ENCODE data around the gene PPFIA2. TPM values are rescaled to one million over a fixed set of nuclear protein-coding genes. Genes with fewer than 3 reads are reported as not detected.

The PPFIA2 gene
- total RNA-seq, 6 experiments from 2014 or later = 0.12 to 1.2 (median 0.56) TPM; not detected in 2

GRCh38 chr12:81401241-81401640, 357.9 kb downstream of the PPFIA2 start:
- no peak for TF ChIP-seq POLR2A (IDR thresholded peaks at IDR 0.05)
- TF ChIP-seq, protein P1, sequence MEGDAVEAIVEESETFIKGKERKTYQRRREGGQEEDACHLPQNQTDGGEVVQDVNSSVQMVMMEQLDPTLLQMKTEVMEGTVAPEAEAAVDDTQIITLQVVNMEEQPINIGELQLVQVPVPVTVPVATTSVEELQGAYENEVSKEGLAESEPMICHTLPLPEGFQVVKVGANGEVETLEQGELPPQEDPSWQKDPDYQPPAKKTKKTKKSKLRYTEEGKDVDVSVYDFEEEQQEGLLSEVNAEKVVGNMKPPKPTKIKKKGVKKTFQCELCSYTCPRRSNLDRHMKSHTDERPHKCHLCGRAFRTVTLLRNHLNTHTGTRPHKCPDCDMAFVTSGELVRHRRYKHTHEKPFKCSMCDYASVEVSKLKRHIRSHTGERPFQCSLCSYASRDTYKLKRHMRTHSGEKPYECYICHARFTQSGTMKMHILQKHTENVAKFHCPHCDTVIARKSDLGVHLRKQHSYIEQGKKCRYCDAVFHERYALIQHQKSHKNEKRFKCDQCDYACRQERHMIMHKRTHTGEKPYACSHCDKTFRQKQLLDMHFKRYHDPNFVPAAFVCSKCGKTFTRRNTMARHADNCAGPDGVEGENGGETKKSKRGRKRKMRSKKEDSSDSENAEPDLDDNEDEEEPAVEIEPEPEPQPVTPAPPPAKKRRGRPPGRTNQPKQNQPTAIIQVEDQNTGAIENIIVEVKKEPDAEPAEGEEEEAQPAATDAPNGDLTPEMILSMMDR (IDR thresholded peaks at IDR 0.05) = no peak
- H3K36me3 ChIP-seq = no peaks in the 10 kb centered on the region
- H3K27ac ChIP-seq = no peak overlapping the region
- H3K27me3 ChIP-seq = no peaks in the 10 kb centered on the region
- no peaks in the 10 kb centered on the region for H3K4me1 ChIP-seq
- no peak for ATAC-seq
- intact Hi-C loops (cut with DNase I) = no loop called here
- no peaks in the 10 kb centered on the region for H3K9me3 ChIP-seq
- H3K4me3 ChIP-seq = no peak overlapping the region
- DNase-seq = no peak
- WGBS (ENCODE audit: insufficient coverage, low coverage, low lambda C conversion rate, missing lambda C conversion rate) = 72% methylated on average over 2 of the region's 2 CpGs

- no peaks in the 10 kb centered on the region for H3K4me1 ChIP-seq
- DNase-seq = no peak
- intact Hi-C loops (cut with DNase I) = no loop called here
- H3K4me3 ChIP-seq = no peak overlapping the region
- no peak for ATAC-seq
- TF ChIP-seq, protein P1 (IDR thresholded peaks at IDR 0.05) = no peak
- TF ChIP-seq POLR2A (IDR thresholded peaks at IDR 0.05) = no peak
- no peaks in the 10 kb centered on the region for H3K27me3 ChIP-seq
- 67% methylated on average over 1 of the region's 1 CpG for WGBS (ENCODE audit: insufficient coverage, low coverage, low lambda C conversion rate, missing lambda C conversion rate)
- no peaks in the 10 kb centered on the region for H3K36me3 ChIP-seq
- no peak overlapping the region for H3K27ac ChIP-seq
- H3K9me3 ChIP-seq = no peaks in the 10 kb centered on the region
Observed at GRCh38 chr12:81400024-81400423, 359.1 kb downstream of the PPFIA2 start.

DNA sequence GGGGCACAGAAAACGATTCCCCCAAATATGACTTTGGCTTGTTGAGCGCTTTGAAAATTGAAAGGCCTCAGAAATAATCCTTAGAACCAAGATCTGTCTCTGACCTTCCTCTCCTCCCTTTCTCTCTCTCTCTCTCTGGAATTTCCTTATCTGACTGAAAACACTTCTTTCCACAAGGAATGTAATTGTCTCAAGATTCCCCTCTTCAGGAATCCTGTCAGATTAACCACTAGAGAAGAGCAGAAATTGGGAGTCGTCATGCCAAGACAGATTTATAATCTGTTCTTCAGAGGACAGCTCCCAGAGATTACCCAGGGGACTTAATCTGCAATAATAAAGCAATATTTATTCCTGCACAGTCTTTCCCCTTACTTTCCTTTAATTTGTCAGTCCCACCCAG, 363.7 kb downstream of the PPFIA2 start:
- no peaks in the 10 kb centered on the region for H3K9me3 ChIP-seq
- no peak overlapping the region for H3K4me3 ChIP-seq
- 37% methylated on average over 3 of the region's 3 CpGs for whole genome bisulfite sequencing (ENCODE audit: insufficient coverage, low coverage, low lambda C conversion rate, missing lambda C conversion rate)
- ATAC-seq (no peak), DNase-seq (no peak)
- H3K27me3 ChIP-seq = no peaks in the 10 kb centered on the region
- no peaks in the 10 kb centered on the region for H3K4me1 ChIP-seq
- intact Hi-C loops (cut with DNase I) = no loop called here
- TF ChIP-seq, protein P1 (IDR thresholded peaks at IDR 0.05) = no peak
- TF ChIP-seq POLR2A (IDR thresholded peaks at IDR 0.05) = no peak
- H3K27ac ChIP-seq = no peak overlapping the region
- H3K36me3 ChIP-seq = no peaks in the 10 kb centered on the region

GRCh38 chr12:81389550-81390099, 369.5 kb downstream of the PPFIA2 start:
- intact Hi-C loops (cut with DNase I) = no loop called here
- TF ChIP-seq POLR2A (IDR thresholded peaks at IDR 0.05) = no peak
- TF ChIP-seq, protein P1 (IDR thresholded peaks at IDR 0.05) = no peak
- Histone ChIP-seq H3K27me3 (no peaks in the 10 kb centered on the region), H3K36me3 (no peaks in the 10 kb centered on the region), H3K4me3 (no peak overlapping the region), H3K9me3 (no peaks in the 10 kb centered on the region), H3K4me1 (no peaks in the 10 kb centered on the region), H3K27ac (no peak overlapping the region)
- 73% methylated on average over 7 of the region's 7 CpGs for WGBS (ENCODE audit: insufficient coverage, low coverage, low lambda C conversion rate, missing lambda C conversion rate)
- DNase-seq = no peak
- no peak for ATAC-seq

DNA sequence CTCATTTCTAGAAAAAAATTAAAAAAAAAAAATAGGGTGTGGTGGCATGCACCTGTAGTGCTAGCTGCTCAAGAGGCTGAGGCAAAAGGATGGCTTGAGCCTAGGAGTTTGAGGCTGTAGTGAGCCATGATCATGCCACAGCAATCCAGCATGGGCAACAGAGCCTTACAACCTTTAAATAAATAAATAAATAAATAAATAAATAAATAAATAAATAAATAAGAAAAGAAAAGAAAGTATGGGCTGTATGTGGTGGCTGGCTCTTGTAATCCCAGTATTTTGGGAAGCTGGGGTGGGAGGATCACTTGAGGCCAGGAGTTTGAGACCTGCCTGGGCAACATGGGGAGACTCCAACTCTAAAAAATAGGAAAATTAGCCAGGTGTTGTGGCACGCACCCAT, 373.0 kb downstream of the PPFIA2 start:
- no peaks in the 10 kb centered on the region for H3K27me3 ChIP-seq
- whole genome bisulfite sequencing (ENCODE audit: insufficient coverage, low coverage, low lambda C conversion rate, missing lambda C conversion rate) = 100% methylated on average over 1 of the region's 1 CpG
- ATAC-seq (no peak), DNase-seq (peak in 1 of 3 donors; percentile 12)
- TF ChIP-seq, protein P1 (IDR thresholded peaks at IDR 0.05) = no peak
- TF ChIP-seq POLR2A (IDR thresholded peaks at IDR 0.05) = no peak
- intact Hi-C loops (cut with DNase I) = no loop called here
- no peaks in the 10 kb centered on the region for H3K9me3 ChIP-seq
- H3K4me1 ChIP-seq = no peaks in the 10 kb centered on the region
- no peak overlapping the region for H3K27ac ChIP-seq
- H3K36me3 ChIP-seq = no peaks in the 10 kb centered on the region
- no peak overlapping the region for H3K4me3 ChIP-seq
